ENCODE measurements around the gene CCDC30. TPM values are rescaled to one million over a fixed set of nuclear protein-coding genes. Genes with fewer than 3 reads are reported as not detected.

CCDC30 gene
- total RNA-seq, 2 experiments from 2014 or later = 1.3 to 2.3 TPM

- POLR2A ChIA-PET = interaction anchor here (1.2 to 1.9 kb wide), 2 partner anchors 12 to 24 kb away, joined by 3 to 21 read pairs; partner anchors contain the start of gene YBX1
- H3K4me1 Mint-ChIP-seq = peaks cover 39% of the 10 kb centered on the region
- H3K4me3 Mint-ChIP-seq = peak overlapping the region; percentile 97
- no peaks in the 10 kb centered on the region for H3K9me3 Mint-ChIP-seq (ENCODE audit: low read depth)
- intact Hi-C loops (cut with DNase I, micrococcal nuclease) = loop anchor here (1.0 kb wide), 10 partner anchors 23 to 513 kb away; partner anchors contain the start of genes CCDC30 (in 2 of the 2), C1orf50 (in 1 of the 2), CFAP57 (in 1 of the 2) and EBNA1BP2 (in 1 of the 2)
- no peak for ATAC-seq
- no peaks in the 10 kb centered on the region for H3K27me3 Mint-ChIP-seq
- H3K36me3 Mint-ChIP-seq (ENCODE audit: low read depth) = peaks cover 28% of the 10 kb centered on the region
- CTCF ChIA-PET = interaction anchor here (1.9 kb wide), 1 partner anchor 24 kb away, joined by 4 read pairs; the partner anchor contains the start of gene YBX1
- peak overlapping the region; percentile 97 for H3K27ac Mint-ChIP-seq
- DNase-seq = no peak
Observed at GRCh38 chr1:42658877-42659337, 195.8 kb downstream of the CCDC30 start.

DNA sequence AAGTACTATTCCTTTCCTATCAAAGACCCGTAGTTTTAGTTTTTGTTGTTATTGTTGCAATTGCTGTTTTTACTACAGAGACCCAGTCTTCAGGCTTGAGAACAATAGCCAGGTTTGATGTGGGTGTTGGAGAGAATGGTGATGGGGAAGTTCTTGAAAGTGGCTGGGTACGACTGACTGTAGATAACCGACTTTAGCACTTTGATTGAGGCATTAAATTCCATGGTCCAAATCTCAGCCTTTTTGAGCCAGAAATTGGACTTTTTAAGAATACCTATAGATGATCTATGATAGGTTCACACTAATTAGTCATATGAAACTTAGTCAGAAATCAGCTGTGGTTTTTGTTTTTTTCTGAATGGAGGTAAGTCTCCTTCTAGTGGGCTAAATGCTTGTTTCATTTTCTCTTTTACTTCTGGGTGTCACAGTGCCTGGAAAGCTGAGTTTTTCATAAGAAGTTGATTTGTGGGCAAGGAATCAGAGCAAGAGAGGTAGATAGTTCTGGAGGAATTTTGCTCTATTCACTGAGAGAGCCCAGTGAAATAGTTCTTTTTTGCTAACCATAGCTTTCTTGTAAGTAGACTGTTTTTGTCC is 197.9 kb downstream of the CCDC30 start:
- H3K27me3 Mint-ChIP-seq = no peaks in the 10 kb centered on the region
- POLR2A ChIA-PET = interaction anchor here (0.9 to 1.5 kb wide), 3 partner anchors 18 to 106 kb away, joined by 4 to 10 read pairs (median 5); partner anchors contain the start of genes C1orf50 and YBX1
- ATAC-seq (peak; percentile 43), DNase-seq (no peak)
- H3K4me3 Mint-ChIP-seq = peak overlapping the region; percentile 45
- intact Hi-C loops (cut with DNase I, micrococcal nuclease) = no loop called here
- peaks cover 39% of the 10 kb centered on the region for H3K36me3 Mint-ChIP-seq (ENCODE audit: low read depth)
- CTCF ChIA-PET = interaction anchor here (1.1 to 2.1 kb wide), 5 partner anchors 14 to 30 kb away, joined by 3 to 5 read pairs (median 4); partner anchors contain the start of gene YBX1
- no peaks in the 10 kb centered on the region for H3K9me3 Mint-ChIP-seq (ENCODE audit: low read depth)
- H3K4me1 Mint-ChIP-seq = peaks cover 39% of the 10 kb centered on the region
- H3K27ac Mint-ChIP-seq = peak overlapping the region; percentile 78

- ATAC-seq (no peak), DNase-seq (no peak)
- no peaks in the 10 kb centered on the region for H3K4me1 Mint-ChIP-seq
- intact Hi-C loops (cut with DNase I, micrococcal nuclease) = no loop called here
- H3K4me3 Mint-ChIP-seq = no peak overlapping the region
- ChIA-PET POLR2A (no interaction called here), CTCF (interaction anchor here (0.5 to 0.8 kb wide), 2 partner anchors 12 to 44 kb away, joined by 3 to 4 read pairs; partner anchors contain the start of gene PPIH)
- peaks cover 44% of the 10 kb centered on the region for H3K36me3 Mint-ChIP-seq (ENCODE audit: low read depth)
- H3K27ac Mint-ChIP-seq = no peak overlapping the region
- H3K9me3 Mint-ChIP-seq (ENCODE audit: low read depth) = no peaks in the 10 kb centered on the region
- no peaks in the 10 kb centered on the region for H3K27me3 Mint-ChIP-seq
Observed at GRCh38 chr1:42669936-42670335, 206.8 kb downstream of the CCDC30 start.

DNA sequence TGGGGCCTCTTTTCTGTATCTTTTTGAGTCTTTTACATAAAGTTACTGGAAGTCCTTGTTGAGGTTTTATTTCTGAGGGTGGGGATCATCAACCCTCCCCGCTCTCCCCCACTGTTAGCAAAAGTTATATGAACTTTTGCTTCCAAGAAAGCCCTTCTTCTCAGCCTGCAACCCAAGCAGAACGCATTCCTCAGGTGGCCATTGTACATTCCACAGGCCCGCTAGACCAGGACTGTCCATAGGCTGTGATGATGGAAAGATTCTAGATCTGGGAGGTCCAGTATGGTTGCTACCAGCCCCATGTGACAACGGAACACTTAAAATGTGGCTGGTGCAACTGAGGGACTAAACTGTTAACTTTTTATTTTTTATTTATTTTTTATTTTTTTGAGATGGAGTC is 207.3 kb downstream of the CCDC30 start:
- CTCF ChIA-PET = interaction anchor here (0.5 kb wide), 1 partner anchor 43 kb away, joined by 4 read pairs; no protein-coding TSS in a partner anchor
- H3K4me3 Mint-ChIP-seq = no peak overlapping the region
- H3K9me3 Mint-ChIP-seq (ENCODE audit: low read depth) = no peaks in the 10 kb centered on the region
- DNase-seq (no peak), ATAC-seq (no peak)
- peaks cover 44% of the 10 kb centered on the region for H3K36me3 Mint-ChIP-seq (ENCODE audit: low read depth)
- no peaks in the 10 kb centered on the region for H3K27me3 Mint-ChIP-seq
- POLR2A ChIA-PET = interaction anchor here (0.8 kb wide), 1 partner anchor 12 kb away, joined by 3 read pairs; the partner anchor contains the start of gene PPIH
- H3K27ac Mint-ChIP-seq = no peak overlapping the region
- H3K4me1 Mint-ChIP-seq = no peaks in the 10 kb centered on the region
- intact Hi-C loops (cut with DNase I, micrococcal nuclease) = no loop called here

DNA sequence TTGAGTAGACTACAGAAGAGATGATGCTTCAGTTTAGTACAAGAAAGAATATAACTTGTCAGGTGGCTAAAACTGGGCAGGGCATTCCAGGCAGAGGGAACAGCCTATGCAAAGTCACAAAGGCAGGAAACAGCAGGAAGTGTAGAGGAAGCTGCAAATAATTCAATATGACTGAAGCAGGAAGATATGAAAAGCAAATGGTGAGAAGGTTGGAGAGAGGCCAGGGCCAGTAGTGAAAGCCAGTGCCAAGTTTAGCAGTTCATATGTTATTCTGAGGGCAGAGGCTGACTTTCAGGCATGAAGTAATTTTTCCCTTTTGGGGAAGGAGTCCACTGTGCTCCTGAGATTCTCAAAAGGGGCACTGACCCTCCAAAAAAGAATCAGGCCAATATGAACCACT is 211.1 kb downstream of the CCDC30 start:
- ChIA-PET CTCF (no interaction called here), POLR2A (no interaction called here)
- Mint-ChIP-seq H3K36me3 (ENCODE audit: low read depth) (peaks cover 31% of the 10 kb centered on the region), H3K9me3 (ENCODE audit: low read depth) (no peaks in the 10 kb centered on the region), H3K4me3 (no peak overlapping the region), H3K4me1 (no peaks in the 10 kb centered on the region), H3K27me3 (no peaks in the 10 kb centered on the region), H3K27ac (no peak overlapping the region)
- ATAC-seq = no peak
- no peak for DNase-seq
- intact Hi-C loops (cut with DNase I, micrococcal nuclease) = no loop called here

DNA sequence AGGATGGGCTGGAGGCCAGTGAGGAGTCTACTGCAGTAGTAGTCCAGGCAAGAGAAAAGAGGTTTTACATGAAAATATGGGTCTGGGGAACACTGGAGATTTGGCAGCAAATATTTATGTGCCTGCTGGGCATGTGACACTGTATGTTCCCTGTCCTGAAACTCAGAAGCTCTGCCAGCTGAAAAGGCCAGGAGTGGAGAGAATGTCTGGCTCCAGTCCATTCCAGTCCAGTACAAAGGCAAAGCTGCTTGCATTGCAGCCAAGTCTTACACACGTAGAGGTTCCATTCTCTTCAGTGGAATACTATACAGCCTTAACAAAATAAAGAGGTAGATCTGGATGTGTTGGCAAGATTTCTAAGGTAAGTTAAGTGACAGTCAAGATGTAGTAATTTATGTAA is 211.6 kb downstream of the CCDC30 start:
- ATAC-seq (no peak), DNase-seq (no peak)
- peaks cover 30% of the 10 kb centered on the region for H3K36me3 Mint-ChIP-seq (ENCODE audit: low read depth)
- H3K27ac Mint-ChIP-seq = no peak overlapping the region
- H3K9me3 Mint-ChIP-seq (ENCODE audit: low read depth) = no peaks in the 10 kb centered on the region
- H3K27me3 Mint-ChIP-seq = no peaks in the 10 kb centered on the region
- POLR2A ChIA-PET = no interaction called here
- H3K4me1 Mint-ChIP-seq = no peaks in the 10 kb centered on the region
- intact Hi-C loops (cut with DNase I, micrococcal nuclease) = no loop called here
- CTCF ChIA-PET = interaction anchor here (1.3 kb wide), 1 partner anchor 14 kb away, joined by 4 read pairs; no protein-coding TSS in a partner anchor
- no peak overlapping the region for H3K4me3 Mint-ChIP-seq

DNA sequence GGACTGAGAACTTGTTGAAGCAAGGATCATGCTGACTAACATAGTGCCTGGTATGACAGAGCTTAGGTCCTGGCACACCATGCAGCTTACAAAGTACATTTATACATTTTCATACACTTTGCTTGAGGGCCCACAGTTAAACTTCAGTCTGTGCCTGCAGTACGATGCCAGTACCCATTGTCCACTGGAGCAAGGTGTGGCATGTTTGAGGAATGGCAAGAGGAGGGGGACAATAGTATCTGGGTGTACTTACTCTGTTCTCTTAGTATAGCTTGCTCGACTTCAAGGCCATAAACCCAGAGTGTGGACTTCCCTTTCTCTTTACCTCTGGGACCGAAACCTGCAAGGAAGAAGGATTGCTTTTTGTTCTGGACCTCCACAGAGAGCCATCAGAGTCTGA is 212.4 kb downstream of the CCDC30 start:
- Mint-ChIP-seq H3K27me3 (no peaks in the 10 kb centered on the region), H3K27ac (no peak overlapping the region), H3K9me3 (ENCODE audit: low read depth) (no peaks in the 10 kb centered on the region), H3K4me1 (peaks cover 6% of the 10 kb centered on the region), H3K36me3 (ENCODE audit: low read depth) (peaks cover 27% of the 10 kb centered on the region), H3K4me3 (no peak overlapping the region)
- POLR2A ChIA-PET = interaction anchor here (0.5 kb wide), 1 partner anchor 26 kb away, joined by 3 read pairs; no protein-coding TSS in a partner anchor
- intact Hi-C loops (cut with DNase I, micrococcal nuclease) = no loop called here
- ATAC-seq (no peak), DNase-seq (no peak)
- CTCF ChIA-PET = interaction anchor here (0.6 to 1.3 kb wide), 2 partner anchors 15 to 1451 kb away, joined by 3 to 4 read pairs; no protein-coding TSS in a partner anchor

GRCh38 chr1:42676534-42677087 is 213.5 kb downstream of the CCDC30 start:
- Mint-ChIP-seq H3K36me3 (ENCODE audit: low read depth) (peaks cover 25% of the 10 kb centered on the region), H3K27ac (no peak overlapping the region), H3K4me3 (no peak overlapping the region), H3K4me1 (peaks cover 14% of the 10 kb centered on the region), H3K9me3 (ENCODE audit: low read depth) (no peaks in the 10 kb centered on the region), H3K27me3 (no peaks in the 10 kb centered on the region)
- ChIA-PET POLR2A (no interaction called here), CTCF (no interaction called here)
- ATAC-seq (no peak), DNase-seq (no peak)
- intact Hi-C loops (cut with DNase I, micrococcal nuclease) = no loop called here

- ChIA-PET CTCF (interaction anchor here (0.6 to 1.8 kb wide), 5 partner anchors 11 to 22 kb away, joined by 3 to 5 read pairs (median 4); partner anchors contain the start of gene PPIH), POLR2A (interaction anchor here (0.6 to 1.0 kb wide), 5 partner anchors 10 to 21 kb away, joined by 3 to 5 read pairs (median 3); partner anchors contain the start of gene PPIH)
- ATAC-seq (no peak), DNase-seq (no peak)
- Mint-ChIP-seq H3K27me3 (no peaks in the 10 kb centered on the region), H3K4me3 (no peak overlapping the region), H3K9me3 (ENCODE audit: low read depth) (no peaks in the 10 kb centered on the region), H3K36me3 (ENCODE audit: low read depth) (peaks cover 32% of the 10 kb centered on the region), H3K4me1 (peaks cover 19% of the 10 kb centered on the region), H3K27ac (no peak overlapping the region)
- intact Hi-C loops (cut with DNase I, micrococcal nuclease) = no loop called here
Observed at GRCh38 chr1:42679364-42679983, 216.4 kb downstream of the CCDC30 start.

GRCh38 chr1:42680055-42680454 is 217.0 kb downstream of the CCDC30 start:
- ChIA-PET POLR2A (interaction anchor here (0.6 to 0.9 kb wide), 2 partner anchors 12 to 22 kb away, joined by 3 read pairs; partner anchors contain the start of gene PPIH), CTCF (interaction anchor here (0.7 to 1.8 kb wide), 4 partner anchors 10 to 102 kb away, joined by 3 to 5 read pairs (median 4); partner anchors contain the start of gene PPIH)
- intact Hi-C loops (cut with DNase I, micrococcal nuclease) = loop anchor here (5.0 to 10.0 kb wide), 3 partner anchors 345 to 1015 kb away; partner anchors contain the start of genes ELOVL1 (in 1 of the 2) and FOXJ3 (in 1 of the 2)
- H3K4me1 Mint-ChIP-seq = peaks cover 25% of the 10 kb centered on the region
- H3K27ac Mint-ChIP-seq = no peak overlapping the region
- ATAC-seq (no peak), DNase-seq (no peak)
- no peaks in the 10 kb centered on the region for H3K9me3 Mint-ChIP-seq (ENCODE audit: low read depth)
- H3K36me3 Mint-ChIP-seq (ENCODE audit: low read depth) = peaks cover 32% of the 10 kb centered on the region
- no peaks in the 10 kb centered on the region for H3K27me3 Mint-ChIP-seq
- peak overlapping the region; percentile 85 for H3K4me3 Mint-ChIP-seq

Measured in activated CD4-positive, alpha-beta T cell treated with anti-CD3 and anti-CD28 coated beads for 36 hours (primary cell).